H9 (cell line): ENCODE measurements around the gene CLDN8. TPM values are rescaled to one million over a fixed set of nuclear protein-coding genes. Genes with fewer than 3 reads are reported as not detected.

Source experiments
- DNase-seq: peaks from one replicate; pipeline ENCODE4 v3.0.0-alpha.2; 2017
- H2AFZ ChIP-seq: one replicate; pipeline ENCODE4 v1.6.1; 2013; ENCODE audit warnings: mild to moderate bottlenecking, low read length, control low read depth, moderate library complexity
- H2AK5ac ChIP-seq: 2 replicates; pipeline ENCODE4 v1.6.1; 2013; ENCODE audit warnings: low read length, control low read depth, mixed read lengths; ENCODE audit not compliant: insufficient read length
- H2BK120ac ChIP-seq: one replicate; pipeline ENCODE4 v1.6.1; 2013; ENCODE audit warnings: low read depth, mild to moderate bottlenecking, low read length, control low read depth, inconsistent platforms; ENCODE audit not compliant: poor library complexity, severe bottlenecking
- H2BK12ac ChIP-seq: 2 replicates; pipeline ENCODE4 v1.6.1; 2013; ENCODE audit warnings: low read length, control low read depth, mixed read lengths, low read depth; ENCODE audit not compliant: insufficient read length
- H2BK15ac ChIP-seq: 2 replicates; pipeline ENCODE4 v1.6.1; 2013; ENCODE audit warnings: low read depth, low read length, control low read depth
- H2BK20ac ChIP-seq: one replicate; pipeline ENCODE4 v1.6.1; 2013; ENCODE audit warnings: low read depth, mild to moderate bottlenecking, low read length, control low read depth, inconsistent platforms; ENCODE audit not compliant: poor library complexity, severe bottlenecking
- H2BK5ac ChIP-seq: 2 replicates; pipeline ENCODE4 v1.6.1; 2013; ENCODE audit warnings: low read length, control low read depth, mixed read lengths; ENCODE audit not compliant: insufficient read length
- H3K14ac ChIP-seq: 2 replicates; pipeline ENCODE4 v1.6.1; 2013; ENCODE audit warnings: low read length, control low read depth; ENCODE audit not compliant: insufficient read depth
- H3K18ac ChIP-seq: 2 replicates; pipeline ENCODE4 v1.6.1; 2013; ENCODE audit warnings: low read depth, mild to moderate bottlenecking, mixed read lengths, low read length, control low read depth; ENCODE audit not compliant: insufficient read length
- H3K23ac ChIP-seq: 2 replicates; pipeline ENCODE4 v1.6.1; 2013; ENCODE audit warnings: low read length, control low read depth, mixed read lengths, low read depth; ENCODE audit not compliant: insufficient read length
- H3K23me2 ChIP-seq: 2 replicates; pipeline ENCODE4 v1.6.1; 2013; ENCODE audit warnings: low read depth, mild to moderate bottlenecking, mixed read lengths, low read length, control low read depth; ENCODE audit not compliant: insufficient read length, poor library complexity, severe bottlenecking
- H3K27ac ChIP-seq: 2 replicates; pipeline ENCODE4 v1.5.1; 2013; ENCODE audit warnings: low read length, control low read depth, mixed read lengths, low read depth; ENCODE audit not compliant: insufficient read length
- H3K27me3 ChIP-seq: 2 replicates; pipeline ENCODE4 v1.6.1; 2013; ENCODE audit warnings: low read length, control low read depth, inconsistent platforms; ENCODE audit not compliant: insufficient read depth
- H3K4ac ChIP-seq: 2 replicates; pipeline ENCODE4 v1.6.1; 2013; ENCODE audit warnings: low read depth, mild to moderate bottlenecking, control low read depth, inconsistent platforms, low read length, moderate library complexity
- H3K4me1 ChIP-seq: 2 replicates; pipeline ENCODE4 v1.6.1; 2013; ENCODE audit warnings: low read length, control low read depth, inconsistent platforms; ENCODE audit not compliant: insufficient read depth
- H3K4me2 ChIP-seq: 2 replicates; pipeline ENCODE4 v1.6.1; 2013; ENCODE audit warnings: low read length, control low read depth, mixed read lengths; ENCODE audit not compliant: insufficient read length, insufficient read depth
- H3K56ac ChIP-seq: 2 replicates; pipeline ENCODE4 v1.6.1; 2013; ENCODE audit warnings: low read depth, mild to moderate bottlenecking, mixed read lengths, low read length, control low read depth; ENCODE audit not compliant: insufficient read length
- H3K79me1 ChIP-seq: 2 replicates; pipeline ENCODE4 v1.6.1; 2013; ENCODE audit warnings: low read depth, mild to moderate bottlenecking, moderate library complexity, low read length, control low read depth, inconsistent platforms; ENCODE audit not compliant: insufficient read depth, poor library complexity, severe bottlenecking
- H3K79me2 ChIP-seq: 2 replicates; pipeline ENCODE4 v1.6.1; 2013; ENCODE audit warnings: low read length, control low read depth, inconsistent platforms; ENCODE audit not compliant: insufficient read depth
- H3K9ac ChIP-seq: 2 replicates; pipeline ENCODE4 v1.6.1; 2013; ENCODE audit warnings: low read length, control low read depth, mixed read lengths; ENCODE audit not compliant: insufficient read length; ENCODE audit errors: extremely low read depth
- H3K9me3 ChIP-seq: one replicate; pipeline ENCODE4 v1.6.1; 2013; ENCODE audit warnings: low read depth, low read length, inconsistent platforms; ENCODE audit not compliant: control insufficient read depth
- H3T11ph ChIP-seq: one replicate; pipeline ENCODE4 v1.6.1; 2013; ENCODE audit warnings: mild to moderate bottlenecking, low read length, control low read depth, inconsistent platforms
- H4K20me1 ChIP-seq: one replicate; pipeline ENCODE4 v1.6.1; 2013; ENCODE audit not compliant: control insufficient read depth, insufficient read length, insufficient read depth
- H4K5ac ChIP-seq: 2 replicates; pipeline ENCODE4 v1.6.1; 2013; ENCODE audit warnings: low read depth, mild to moderate bottlenecking, mixed read lengths, low read length, control low read depth; ENCODE audit not compliant: insufficient read length
- H4K8ac ChIP-seq: replicated peaks from 2 replicates; pipeline ENCODE4 v1.6.1; 2013; ENCODE audit warnings: low read length, control low read depth, mixed read lengths, low read depth; ENCODE audit not compliant: insufficient read length
- H4K91ac ChIP-seq: 2 replicates; pipeline ENCODE4 v1.6.1; 2013; ENCODE audit warnings: low read depth, mild to moderate bottlenecking, moderate library complexity, mixed read lengths, low read length, control low read depth; ENCODE audit not compliant: insufficient read length
- H3K27ac Mint-ChIP-seq, 3 experiments: 2 replicates in 2 of 3; 3 replicates in 1 of 3; pipeline ENCODE4 v1.8.0; 2020 to 2021; ENCODE audit warnings: mixed read lengths in 3 of 3, mild to moderate bottlenecking in 1 of 3, moderate library complexity in 1 of 3
- H3K27me3 Mint-ChIP-seq: 2 replicates; pipeline ENCODE4 v1.8.0; 2021; ENCODE audit warnings: low read depth, mild to moderate bottlenecking, moderate library complexity, mixed read lengths
- H3K36me3 Mint-ChIP-seq, 3 experiments: 2 replicates in 2 of 3; 3 replicates in 1 of 3; pipeline ENCODE4 v1.8.0; 2020 to 2021; ENCODE audit warnings: low read depth in 3 of 3, mixed read lengths in 3 of 3; ENCODE audit not compliant: insufficient read depth in 1 of 3
- H3K4me1 Mint-ChIP-seq, 2 experiments: 2 replicates each; pipeline ENCODE4 v1.8.0; 2020; ENCODE audit warnings: mixed read lengths in 2 of 2
- H3K4me3 Mint-ChIP-seq, 2 experiments: 2 replicates in 1 of 2; 3 replicates in 1 of 2; pipeline ENCODE4 v1.8.0; 2020 to 2021; ENCODE audit warnings: mild to moderate bottlenecking in 2 of 2, mixed read lengths in 2 of 2, moderate library complexity in 1 of 2
- H3K9me3 Mint-ChIP-seq, 2 experiments: 2 replicates in 1 of 2; 3 replicates in 1 of 2; pipeline ENCODE4 v1.8.0; 2020; ENCODE audit warnings: mild to moderate bottlenecking in 2 of 2, mixed read lengths in 2 of 2, moderate library complexity in 1 of 2
- CTCF ChIP-seq: fragments of 200-600 bp; sonication (generic); conservative IDR thresholded peaks from 3 replicates; pipeline ENCODE4 v1.8.0; 2021; ENCODE audit warnings: antibody characterized with exemption, mild to moderate bottlenecking
- WGBS: extraction: QIAGEN DNeasy Blood & Tissue Kit; methylation state at CpG from one replicate; pipeline ENCODE4 v1.1.7; 2013; ENCODE audit warnings: missing lambda C conversion rate, low lambda C conversion rate, mixed read lengths; ENCODE audit not compliant: insufficient read length; ENCODE audit errors: extremely low coverage; 5-methylcytosine and 5-hydroxymethylcytosine counted together
- total RNA-seq: library from RNA; stranded (reverse); gene quantifications from 2 replicates; pipeline ENCODE4 v1.2.1, GENCODE V29; 2021

The CLDN8 gene
- total RNA-seq, 1 experiment from 2014 or later = not detected

GRCh38 chr21:30232011-30232410 lies 16.1 kb upstream of the CLDN8 start:
- no peak overlapping the region for H3K27ac ChIP-seq

More at GRCh38 chr21:30232011-30232410, 16.1 kb upstream of the CLDN8 start:
- peaks cover 0 to 3% (median 0%) of the 10 kb centered on the region in 3 experiments; a peak in 1 of 7 replicates for H3K36me3 Mint-ChIP-seq
- WGBS = no CpG with 5 or more reads among the region's 1 CpG
- Histone ChIP-seq H3K4me1 (no peaks in the 10 kb centered on the region), H3K23me2 (no peaks in the 10 kb centered on the region), H2BK5ac (no peak overlapping the region), H2AK5ac (no peak overlapping the region), H2AFZ (no peak overlapping the region), H3K9ac (no peak overlapping the region), H2BK15ac (no peak overlapping the region), H3K27me3 (no peaks in the 10 kb centered on the region), H2BK12ac (no peak overlapping the region), H3K4me2 (no peak overlapping the region), H4K20me1 (no peaks in the 10 kb centered on the region), H3K23ac (no peak overlapping the region), H4K91ac (no peak overlapping the region), H2BK20ac (no peak overlapping the region), H3K14ac (no peak overlapping the region), H3K4ac (no peak overlapping the region), H4K8ac (no peak overlapping the region), H3T11ph (no peak overlapping the region), H3K79me1 (no peaks in the 10 kb centered on the region), H3K9me3 (no peaks in the 10 kb centered on the region), H3K18ac (no peak overlapping the region), H3K79me2 (no peaks in the 10 kb centered on the region), H3K56ac (no peak overlapping the region), H4K5ac (no peak overlapping the region), H2BK120ac (no peak overlapping the region)
- no peak for TF ChIP-seq CTCF
- no peak overlapping the region for H3K4me3 Mint-ChIP-seq
- H3K4me1 Mint-ChIP-seq = no peaks in the 10 kb centered on the region
- no peaks in the 10 kb centered on the region for H3K27me3 Mint-ChIP-seq
- DNase-seq = no peak
- no peak overlapping the region for H3K27ac Mint-ChIP-seq
- H3K9me3 Mint-ChIP-seq = peaks cover 2 to 7% of the 10 kb centered on the region in 2 experiments; a peak in 1 of 5 replicates
